ENCODE results near the gene FALEC.
A peak's percentile ranks its signal among the peaks of the same experiment; 100 is the strongest.

Gene FALEC

DNA sequence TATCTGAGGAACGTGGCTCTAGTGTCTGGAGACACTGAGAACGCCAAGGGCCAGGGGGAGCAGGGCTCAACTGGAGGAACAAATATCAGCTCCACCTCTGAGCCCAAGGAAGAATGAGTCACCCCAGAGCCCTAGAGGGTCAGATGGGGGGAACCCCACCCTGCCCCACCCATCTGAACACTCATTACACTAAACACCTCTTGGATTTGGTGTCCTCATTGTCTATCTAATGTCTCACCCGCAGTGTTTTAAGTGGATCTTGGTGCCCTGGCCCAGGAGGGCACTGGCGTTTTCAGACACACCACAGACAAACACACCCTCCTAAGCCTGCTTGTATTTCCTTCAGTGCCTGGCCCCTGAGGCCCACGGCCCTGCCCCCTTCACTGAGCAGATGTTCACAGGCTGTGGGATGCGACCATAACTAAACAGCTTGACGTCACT lies 2.2 kb upstream of the FALEC start:
- H3K27ac ChIP-seq (ENCODE audit: low read length): no peak overlapping the region
- no peaks in the 10 kb centered on the region for H3K36me3 ChIP-seq (ENCODE audit: insufficient read depth, low read depth, low read length)
- peaks cover 3% of the 10 kb centered on the region; the same call in 1 of the 2 replicates for H3K27me3 ChIP-seq (ENCODE audit: insufficient read depth, low read length)
- no peaks in the 10 kb centered on the region for H3K9me3 ChIP-seq (ENCODE audit: insufficient read depth, low read depth, low read length)
- no peak overlapping the region for H3K9ac ChIP-seq (ENCODE audit: low read depth, low read length)
- H3K4me3 ChIP-seq (ENCODE audit: low read length): no peak overlapping the region
- peaks cover 5% of the 10 kb centered on the region; the same call in 1 of the 2 replicates for H3K4me1 ChIP-seq (ENCODE audit: insufficient read depth, low read length)

DNA sequence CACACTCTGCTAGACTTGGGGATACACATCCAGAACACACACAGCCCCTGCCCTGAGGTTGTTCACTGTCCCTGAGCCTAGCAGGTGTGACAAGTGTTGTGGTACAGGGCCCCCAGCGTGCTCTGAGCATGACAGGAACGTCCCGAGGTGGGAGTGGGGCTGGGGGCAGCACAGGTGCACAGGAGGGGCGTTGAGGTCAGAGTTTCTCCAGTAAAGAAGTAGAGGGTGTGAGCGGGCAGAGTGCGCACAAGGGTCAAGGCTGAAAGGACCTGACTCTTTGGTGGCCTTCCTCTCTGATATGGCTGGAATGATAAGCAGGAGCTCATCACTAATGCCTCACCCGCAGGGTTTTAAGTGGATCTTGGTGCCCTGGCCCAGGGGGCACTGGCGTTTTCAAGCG lies 1.3 kb upstream of the FALEC start:
- Histone ChIP-seq H3K36me3 (ENCODE audit: insufficient read depth, low read depth, low read length) (no peaks in the 10 kb centered on the region), H3K4me3 (ENCODE audit: low read length) (no peak overlapping the region; the same call in 1 of the 2 replicates), H3K4me1 (ENCODE audit: insufficient read depth, low read length) (peaks cover 5% of the 10 kb centered on the region; the same call in 1 of the 2 replicates), H3K27me3 (ENCODE audit: insufficient read depth, low read length) (peaks cover 3% of the 10 kb centered on the region; the same call in 1 of the 2 replicates), H3K27ac (ENCODE audit: low read length) (no peak overlapping the region), H3K9ac (ENCODE audit: low read depth, low read length) (no peak overlapping the region), H3K9me3 (ENCODE audit: insufficient read depth, low read depth, low read length) (no peaks in the 10 kb centered on the region)

DNA sequence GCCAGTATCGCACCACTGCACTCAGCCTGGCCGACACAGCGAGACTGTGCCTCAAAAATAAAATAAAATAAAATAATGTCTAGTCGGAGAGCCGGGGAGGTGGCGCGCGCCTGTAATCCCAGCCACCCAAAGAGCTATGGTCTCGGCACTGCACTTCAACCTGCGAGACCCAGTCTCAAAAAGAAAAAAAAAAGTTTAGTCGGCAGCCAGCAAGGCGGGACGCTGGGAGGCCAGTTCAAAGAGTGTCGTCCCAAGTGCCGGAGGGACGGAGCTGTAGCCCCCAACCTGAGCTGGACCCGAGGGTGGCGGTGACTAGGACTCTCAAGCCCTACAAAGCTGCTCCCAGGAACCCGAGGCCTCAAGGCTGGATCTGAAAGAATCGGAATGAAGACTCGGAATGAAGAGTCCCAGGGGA lies 632 bp upstream of the FALEC start:
- no peaks in the 10 kb centered on the region for H3K36me3 ChIP-seq (ENCODE audit: insufficient read depth, low read depth, low read length)
- no peak overlapping the region for H3K27ac ChIP-seq (ENCODE audit: low read length)
- H3K4me3 ChIP-seq (ENCODE audit: low read length): peak overlapping the region; percentile 84
- H3K4me1 ChIP-seq (ENCODE audit: insufficient read depth, low read length): peaks cover 5% of the 10 kb centered on the region; the same call in 1 of the 2 replicates
- H3K27me3 ChIP-seq (ENCODE audit: insufficient read depth, low read length): peaks cover 3% of the 10 kb centered on the region; the same call in 1 of the 2 replicates
- peak overlapping the region; percentile 82 for H3K9ac ChIP-seq (ENCODE audit: low read depth, low read length)
- no peaks in the 10 kb centered on the region for H3K9me3 ChIP-seq (ENCODE audit: insufficient read depth, low read depth, low read length)

DNA sequence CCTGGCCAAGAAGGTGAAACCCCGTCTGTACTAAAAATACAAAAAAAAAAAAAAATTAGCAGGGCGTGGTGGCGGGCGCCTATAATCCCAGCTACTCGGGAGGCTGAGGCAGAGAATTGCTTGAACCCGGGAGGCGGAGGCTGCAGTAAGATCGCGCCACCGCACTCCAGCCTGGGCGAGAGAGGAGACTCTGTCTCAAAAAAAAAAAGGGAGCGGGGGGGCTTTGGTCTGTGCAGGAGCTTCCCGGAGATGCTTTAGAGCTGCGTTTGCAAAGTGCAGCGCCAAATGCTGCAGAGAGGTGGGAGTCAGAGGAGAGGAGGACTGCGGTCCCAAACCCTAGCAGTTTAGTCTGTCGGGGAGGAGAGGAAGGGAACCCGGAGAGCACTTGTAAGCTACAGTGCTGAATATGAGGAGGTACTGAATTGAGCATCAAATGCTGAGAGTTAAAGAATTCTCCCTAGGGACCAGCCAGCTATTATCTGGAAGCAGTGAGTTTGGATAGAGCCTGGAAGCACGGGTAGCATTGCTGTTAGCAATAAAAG lies 569 bp downstream of the FALEC start:
- Histone ChIP-seq H3K27me3 (ENCODE audit: insufficient read depth, low read length) (peaks cover 3% of the 10 kb centered on the region; the same call in 1 of the 2 replicates), H3K4me3 (ENCODE audit: low read length) (peak overlapping the region; percentile 84), H3K27ac (ENCODE audit: low read length) (no peak overlapping the region), H3K4me1 (ENCODE audit: insufficient read depth, low read length) (peaks cover 5% of the 10 kb centered on the region; the same call in 1 of the 2 replicates), H3K9ac (ENCODE audit: low read depth, low read length) (peak overlapping the region; percentile 43; the same call in 1 of the 2 replicates), H3K36me3 (ENCODE audit: insufficient read depth, low read depth, low read length) (no peaks in the 10 kb centered on the region), H3K9me3 (ENCODE audit: insufficient read depth, low read depth, low read length) (no peaks in the 10 kb centered on the region)

DNA sequence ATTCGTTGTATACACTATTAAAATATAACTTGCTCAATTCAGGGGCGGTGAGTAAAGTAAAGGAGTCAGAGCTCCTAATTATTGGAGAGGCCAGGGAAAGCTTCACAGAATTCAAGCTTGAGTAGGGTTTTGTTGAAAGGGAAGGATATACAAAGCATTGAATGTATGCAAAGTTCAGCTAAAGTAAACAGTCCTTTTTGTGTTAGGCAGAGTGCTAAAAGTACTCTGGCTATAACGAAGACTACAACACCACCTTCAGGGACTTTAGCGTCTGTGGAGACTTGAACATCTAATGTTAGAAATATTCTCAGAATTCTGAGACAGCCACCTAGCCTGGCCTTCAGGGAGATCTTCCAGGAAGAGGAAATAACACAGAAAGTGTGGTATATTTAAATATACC lies 1.1 kb downstream of the FALEC start:
- H3K4me3 ChIP-seq (ENCODE audit: low read length): peak overlapping the region; percentile 84
- H3K9ac ChIP-seq (ENCODE audit: low read depth, low read length): peak overlapping the region; percentile 43; the same call in 1 of the 2 replicates
- peaks cover 5% of the 10 kb centered on the region; the same call in 1 of the 2 replicates for H3K4me1 ChIP-seq (ENCODE audit: insufficient read depth, low read length)
- H3K27me3 ChIP-seq (ENCODE audit: insufficient read depth, low read length): peaks cover 3% of the 10 kb centered on the region; the same call in 1 of the 2 replicates
- H3K9me3 ChIP-seq (ENCODE audit: insufficient read depth, low read depth, low read length): no peaks in the 10 kb centered on the region
- no peak overlapping the region for H3K27ac ChIP-seq (ENCODE audit: low read length)
- no peaks in the 10 kb centered on the region for H3K36me3 ChIP-seq (ENCODE audit: insufficient read depth, low read depth, low read length)

DNA sequence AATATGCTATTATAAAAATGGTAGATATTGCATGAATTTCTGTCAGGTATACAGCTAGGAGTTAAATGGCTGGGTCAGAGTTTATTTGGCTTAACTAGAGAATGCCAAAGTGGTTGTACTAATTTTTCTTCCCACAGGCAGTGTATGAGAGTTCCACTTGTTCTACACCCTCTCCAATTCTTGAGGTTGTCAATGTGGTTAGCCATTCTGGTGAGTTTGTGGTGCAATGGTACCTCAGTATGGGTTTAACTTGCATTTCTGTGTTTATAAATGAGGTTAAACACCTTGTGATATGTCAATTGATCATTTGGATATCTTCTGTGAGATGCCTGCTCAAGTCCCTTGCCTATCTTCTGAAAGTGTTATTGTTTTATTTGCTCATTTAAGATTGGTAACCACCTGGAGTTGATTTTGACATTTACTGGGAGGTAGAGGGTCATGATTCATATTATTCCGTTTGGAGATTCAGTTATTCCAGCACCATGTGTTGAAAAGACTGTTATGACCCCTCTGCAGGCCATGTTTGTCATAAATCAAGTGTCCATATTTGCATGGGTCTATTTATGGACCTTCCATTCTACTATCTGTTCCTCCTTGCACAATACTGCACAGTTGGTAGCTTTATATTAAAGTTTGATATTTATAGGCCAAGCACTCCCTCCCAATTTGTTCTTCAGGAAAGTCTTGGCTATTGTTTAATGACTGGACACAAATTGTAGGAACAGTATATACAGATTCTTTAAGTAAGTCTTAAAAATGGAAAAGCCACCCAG lies 5.8 kb downstream of the FALEC start:
- H3K27me3 ChIP-seq (ENCODE audit: insufficient read depth, low read length): no peaks in the 10 kb centered on the region
- no peaks in the 10 kb centered on the region for H3K36me3 ChIP-seq (ENCODE audit: insufficient read depth, low read depth, low read length)
- no peaks in the 10 kb centered on the region for H3K9me3 ChIP-seq (ENCODE audit: insufficient read depth, low read depth, low read length)
- H3K27ac ChIP-seq (ENCODE audit: low read length): no peak overlapping the region
- no peak overlapping the region for H3K4me3 ChIP-seq (ENCODE audit: low read length)
- H3K9ac ChIP-seq (ENCODE audit: low read depth, low read length): no peak overlapping the region
- H3K4me1 ChIP-seq (ENCODE audit: insufficient read depth, low read length): peaks cover 4% of the 10 kb centered on the region; the same call in 1 of the 2 replicates

DNA sequence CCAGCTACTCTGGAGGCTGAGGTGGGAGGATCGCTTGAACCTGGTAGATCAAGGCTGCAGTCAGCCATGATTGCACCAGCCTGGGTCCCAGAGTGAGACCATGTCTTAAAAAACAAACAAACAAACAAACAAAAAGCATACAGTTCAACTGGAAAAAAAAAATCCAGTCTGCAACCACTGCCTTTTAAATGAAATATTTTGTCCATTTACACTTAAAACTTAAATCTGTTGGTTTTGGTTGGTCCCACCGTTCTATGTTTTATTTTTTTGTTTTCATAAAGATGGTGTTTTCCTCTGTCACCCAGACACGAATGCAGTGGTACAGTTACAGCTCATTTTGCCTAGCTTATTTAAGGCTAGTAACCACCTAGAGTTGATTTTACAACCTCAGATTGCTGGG lies 9.8 kb downstream of the FALEC start:
- no peaks in the 10 kb centered on the region for H3K9me3 ChIP-seq (ENCODE audit: insufficient read depth, low read depth, low read length)
- H3K9ac ChIP-seq (ENCODE audit: low read depth, low read length): no peak overlapping the region
- H3K4me1 ChIP-seq (ENCODE audit: insufficient read depth, low read length): no peaks in the 10 kb centered on the region
- no peaks in the 10 kb centered on the region for H3K27me3 ChIP-seq (ENCODE audit: insufficient read depth, low read length)
- H3K36me3 ChIP-seq (ENCODE audit: insufficient read depth, low read depth, low read length): no peaks in the 10 kb centered on the region
- no peak overlapping the region for H3K4me3 ChIP-seq (ENCODE audit: low read length)
- H3K27ac ChIP-seq (ENCODE audit: low read length): no peak overlapping the region

DNA sequence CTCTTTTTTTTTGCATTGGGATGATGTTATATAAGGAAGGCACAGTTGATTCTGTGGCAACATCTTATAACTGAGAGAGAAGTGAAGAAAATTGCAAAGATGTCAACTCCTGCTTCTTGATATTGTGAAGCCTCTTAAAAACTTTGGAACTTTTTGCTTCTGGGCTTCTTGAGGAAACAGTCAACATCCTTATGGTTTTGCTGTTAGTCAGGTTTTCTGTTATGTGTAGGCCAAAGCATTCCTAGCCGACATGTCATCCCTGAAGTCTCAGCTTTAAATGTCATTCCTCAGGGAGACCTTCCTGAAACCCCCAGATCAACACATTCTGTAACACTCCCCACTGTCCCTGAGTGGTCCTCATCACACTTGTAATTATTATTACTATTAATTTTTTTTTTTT lies 12.6 kb downstream of the FALEC start:
- Histone ChIP-seq H3K4me1 (ENCODE audit: insufficient read depth, low read length) (no peaks in the 10 kb centered on the region), H3K27ac (ENCODE audit: low read length) (no peak overlapping the region), H3K36me3 (ENCODE audit: insufficient read depth, low read depth, low read length) (no peaks in the 10 kb centered on the region), H3K9ac (ENCODE audit: low read depth, low read length) (no peak overlapping the region), H3K9me3 (ENCODE audit: insufficient read depth, low read depth, low read length) (no peaks in the 10 kb centered on the region), H3K27me3 (ENCODE audit: insufficient read depth, low read length) (no peaks in the 10 kb centered on the region), H3K4me3 (ENCODE audit: low read length) (no peak overlapping the region)

DNA sequence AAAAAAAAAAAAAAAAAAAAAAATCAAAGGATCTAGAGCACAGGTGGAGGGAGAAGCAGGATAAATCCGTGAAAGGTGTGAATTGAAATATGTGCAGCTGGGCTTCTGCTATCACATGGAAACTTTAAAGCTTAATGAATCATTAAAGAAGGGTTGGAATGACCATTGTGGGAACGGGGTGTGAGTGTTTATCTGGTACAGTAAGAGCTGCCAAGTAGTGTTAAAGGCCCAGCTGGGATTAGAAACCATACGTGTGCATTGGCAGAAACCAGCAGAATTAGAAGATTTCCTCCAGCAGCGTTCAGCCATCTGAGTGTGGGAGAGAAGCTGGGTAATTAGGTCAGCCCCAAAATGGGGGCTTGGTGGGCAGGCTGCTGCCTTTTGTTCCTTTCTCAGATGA lies 13.5 kb downstream of the FALEC start:
- H3K9me3 ChIP-seq (ENCODE audit: insufficient read depth, low read depth, low read length): no peaks in the 10 kb centered on the region
- H3K27ac ChIP-seq (ENCODE audit: low read length): no peak overlapping the region
- H3K36me3 ChIP-seq (ENCODE audit: insufficient read depth, low read depth, low read length): no peaks in the 10 kb centered on the region
- H3K4me3 ChIP-seq (ENCODE audit: low read length): no peak overlapping the region
- H3K27me3 ChIP-seq (ENCODE audit: insufficient read depth, low read length): no peaks in the 10 kb centered on the region
- no peak overlapping the region for H3K9ac ChIP-seq (ENCODE audit: low read depth, low read length)
- H3K4me1 ChIP-seq (ENCODE audit: insufficient read depth, low read length): no peaks in the 10 kb centered on the region

DNA sequence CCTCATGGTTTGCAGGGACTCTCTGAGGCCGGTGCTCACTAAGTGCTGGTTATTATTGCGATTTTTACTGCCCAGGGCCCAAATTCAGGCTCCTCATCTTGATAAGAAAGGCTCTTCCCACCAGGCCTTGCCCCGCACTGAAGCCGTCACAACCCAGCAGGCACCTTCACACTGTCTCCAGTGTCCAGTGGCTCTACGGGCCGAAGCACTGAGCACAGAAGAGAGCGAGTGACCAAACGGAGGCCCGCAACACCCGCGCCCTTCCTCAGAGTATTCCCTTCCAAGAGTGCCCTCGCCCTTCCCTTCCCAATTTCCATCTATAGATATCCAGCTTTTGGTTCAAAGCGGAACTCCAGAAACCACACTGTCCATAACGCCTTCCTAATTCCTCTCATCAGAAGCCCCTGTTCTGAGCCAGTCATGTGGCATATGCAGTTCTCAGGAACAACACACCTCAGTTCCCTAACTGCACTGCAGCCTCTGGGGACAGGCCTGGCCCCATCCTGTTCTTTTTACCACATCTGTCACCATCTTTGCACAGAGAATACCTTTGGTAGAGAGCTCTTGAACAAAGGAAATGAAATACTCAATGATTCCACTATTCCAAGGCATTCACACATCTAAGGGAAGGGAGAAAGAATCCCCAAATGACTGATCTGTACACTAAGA lies 15.1 kb downstream of the FALEC start:
- Histone ChIP-seq H3K27me3 (ENCODE audit: insufficient read depth, low read length) (no peaks in the 10 kb centered on the region), H3K4me1 (ENCODE audit: insufficient read depth, low read length) (no peaks in the 10 kb centered on the region; the same call in 1 of the 2 replicates), H3K9ac (ENCODE audit: low read depth, low read length) (no peak overlapping the region), H3K27ac (ENCODE audit: low read length) (no peak overlapping the region), H3K9me3 (ENCODE audit: insufficient read depth, low read depth, low read length) (no peaks in the 10 kb centered on the region), H3K36me3 (ENCODE audit: insufficient read depth, low read depth, low read length) (no peaks in the 10 kb centered on the region), H3K4me3 (ENCODE audit: low read length) (no peak overlapping the region)

DNA sequence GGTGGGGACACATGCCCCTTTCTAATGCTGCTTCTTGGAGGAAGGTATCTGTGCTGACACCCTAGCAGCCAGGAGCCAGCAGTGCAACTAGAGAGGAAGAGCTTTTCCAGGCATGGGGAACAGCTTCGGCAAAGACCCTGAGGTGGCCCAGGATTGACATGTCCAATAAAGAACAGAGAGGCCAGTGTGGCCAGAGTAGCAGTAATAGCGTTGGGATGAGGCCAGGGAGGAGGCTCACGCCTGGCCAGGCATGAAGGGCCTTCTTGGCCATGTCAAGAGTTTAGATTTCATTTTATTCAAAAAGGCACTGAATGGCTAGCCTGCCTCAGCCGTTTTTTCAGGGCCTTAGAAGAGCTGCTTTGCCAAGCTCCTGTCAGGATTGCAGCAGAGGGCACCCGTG lies 17.3 kb downstream of the FALEC start:
- Histone ChIP-seq H3K36me3 (ENCODE audit: insufficient read depth, low read depth, low read length) (no peaks in the 10 kb centered on the region), H3K4me1 (ENCODE audit: insufficient read depth, low read length) (peaks cover 5% of the 10 kb centered on the region; the same call in 1 of the 2 replicates), H3K9me3 (ENCODE audit: insufficient read depth, low read depth, low read length) (no peaks in the 10 kb centered on the region), H3K9ac (ENCODE audit: low read depth, low read length) (no peak overlapping the region), H3K27ac (ENCODE audit: low read length) (no peak overlapping the region), H3K4me3 (ENCODE audit: low read length) (no peak overlapping the region), H3K27me3 (ENCODE audit: insufficient read depth, low read length) (no peaks in the 10 kb centered on the region)

Measured in iPS-20b (cell line).